GM13977 (cell line): ENCODE data around the gene CECR2.

ENCODE experiments used
- DNase-seq: peaks from one replicate; pipeline ENCODE4 v3.0.0; 2012; ENCODE audit warnings: low spot score
- CTCF ChIP-seq: IDR thresholded peaks from 2 replicates; pipeline ENCODE4 v1.5.1; 2012; ENCODE audit warnings: mild to moderate bottlenecking, control low read depth; ENCODE audit not compliant: insufficient read depth; ENCODE audit errors: extremely low read depth, missing control alignments
- in situ Hi-C: fragments of 300-500 bp; cut with MboI; formaldehyde crosslinking; loops from one replicate; pipeline ENCODE4 v1.12.0; 2022; ENCODE audit warnings: low sequenced_read_pairs, low pct_unique_long_range_greater_than_20kb, mixed read lengths, inconsistent platforms; ENCODE audit not compliant: unreplicated experiment

Gene CECR2

DNA sequence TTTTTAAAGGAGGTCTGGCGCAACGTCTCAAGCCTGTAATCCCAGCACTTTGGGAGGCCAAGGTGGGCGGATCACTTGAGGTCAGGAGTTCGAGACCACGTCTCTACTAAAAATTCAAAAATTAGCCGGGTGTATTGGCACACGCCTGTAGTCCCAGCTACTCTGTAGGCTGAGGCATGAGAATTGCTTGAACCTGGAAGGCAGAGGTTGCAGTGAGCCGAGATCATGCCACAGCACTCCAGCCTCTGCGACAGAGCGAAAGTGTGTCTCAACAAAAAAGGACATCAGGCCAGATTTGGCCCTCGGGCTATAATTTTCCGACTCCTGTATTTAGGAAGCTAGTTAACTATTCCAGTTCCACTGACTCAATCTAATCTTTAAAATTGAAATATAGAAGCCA is 115.3 kb downstream of the CECR2 start:
- no peak for TF ChIP-seq CTCF
- in situ Hi-C loops, result loop anchor here (25.0 kb wide), 1 partner anchor 297 kb away; no protein-coding TSS in a partner anchor
- DNase-seq, result no peak

DNA sequence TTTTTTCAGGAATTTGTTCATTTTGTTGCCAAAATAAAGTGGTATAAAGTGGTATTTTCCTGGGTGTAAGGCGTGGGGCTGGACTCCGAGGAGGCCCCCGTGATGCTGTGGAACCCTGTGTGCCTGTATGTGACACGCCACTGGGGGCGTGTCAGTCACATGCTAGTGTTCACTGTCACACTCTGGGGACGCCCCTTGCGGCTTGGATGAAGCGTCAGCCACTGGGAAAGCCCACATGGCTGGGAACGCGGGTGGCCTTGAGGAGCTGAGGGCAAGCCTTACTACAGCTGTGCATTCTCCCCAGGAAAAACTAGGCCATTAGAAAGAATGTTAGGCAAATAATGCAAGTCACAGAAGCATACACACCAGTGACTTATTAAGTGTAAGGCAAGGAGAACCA is 117.1 kb downstream of the CECR2 start:
- TF ChIP-seq CTCF, result no peak
- DNase-seq, result no peak
- in situ Hi-C loops, result loop anchor here (25.0 kb wide), 1 partner anchor 299 kb away; no protein-coding TSS in a partner anchor

DNA sequence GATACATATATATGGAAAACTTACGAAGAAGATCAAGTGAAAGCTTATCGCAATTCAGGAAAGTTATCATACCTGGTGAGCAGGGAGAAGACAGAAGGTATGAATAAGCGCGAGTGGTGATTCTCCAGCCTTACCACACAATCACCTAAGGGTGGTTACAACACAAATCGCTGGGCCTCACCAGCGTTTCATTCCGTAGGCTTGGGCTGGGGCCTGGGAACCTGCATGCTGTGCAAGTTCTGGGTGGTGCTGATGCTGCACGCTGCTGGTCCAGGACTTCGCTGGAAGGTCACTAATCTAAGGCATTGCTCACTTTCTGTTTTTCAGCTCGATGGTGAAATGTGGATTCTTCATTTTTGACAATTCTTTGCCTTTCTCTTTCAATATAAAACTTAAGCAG is 117.5 kb downstream of the CECR2 start:
- in situ Hi-C loops, result loop anchor here (25.0 kb wide), 1 partner anchor 299 kb away; no protein-coding TSS in a partner anchor
- no peak for TF ChIP-seq CTCF
- DNase-seq, result no peak

DNA sequence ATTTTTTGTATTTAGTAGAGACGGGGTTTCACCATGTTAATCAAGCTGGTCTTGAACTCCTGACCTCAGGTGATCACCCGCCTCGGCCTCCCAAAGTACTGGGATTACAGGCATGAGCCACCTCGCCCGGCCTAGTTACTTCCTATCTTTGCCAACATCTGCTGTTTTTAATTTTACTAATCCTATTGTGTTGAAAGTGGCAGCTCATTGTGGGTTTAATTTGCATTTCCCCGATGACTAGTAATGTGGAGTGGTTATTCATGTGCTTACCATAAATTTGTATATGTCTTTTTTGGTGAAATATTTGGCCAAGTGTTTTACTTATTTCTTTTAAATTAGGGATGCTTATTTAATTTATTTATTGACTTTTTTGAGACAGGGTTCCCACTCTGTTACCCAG is 119.8 kb downstream of the CECR2 start:
- DNase-seq, result no peak
- TF ChIP-seq CTCF, result no peak
- in situ Hi-C loops, result loop anchor here (25.0 kb wide), 1 partner anchor 302 kb away; no protein-coding TSS in a partner anchor

DNA sequence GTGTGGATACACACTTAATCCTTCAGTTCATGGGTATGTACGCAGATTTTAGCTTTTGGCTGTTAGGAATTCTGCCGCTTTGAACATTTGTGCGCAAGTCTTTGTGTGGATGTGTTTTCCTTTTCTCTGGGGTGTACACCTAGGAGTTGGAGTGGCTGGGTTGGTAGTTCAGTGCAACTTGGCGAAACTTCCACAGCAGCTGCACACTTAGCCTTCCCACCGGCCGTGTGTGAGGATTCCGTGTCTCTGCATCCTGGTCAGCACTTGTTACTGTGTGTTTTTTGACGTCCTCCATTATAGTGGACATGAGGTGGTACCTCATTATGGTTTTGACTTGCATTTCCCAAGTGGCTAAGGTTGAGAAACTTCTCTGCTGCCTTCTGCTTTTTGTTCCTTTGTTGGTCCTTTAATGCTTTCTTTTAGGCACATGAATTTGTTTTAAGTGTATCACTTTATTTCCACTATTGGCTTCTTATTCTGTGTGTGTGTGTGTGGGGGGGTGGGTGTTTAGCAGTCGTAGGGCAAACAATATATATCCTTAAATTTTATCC is 121.9 kb downstream of the CECR2 start:
- in situ Hi-C loops, result loop anchor here (25.0 kb wide), 1 partner anchor 304 kb away; no protein-coding TSS in a partner anchor
- no peak for TF ChIP-seq CTCF
- no peak for DNase-seq

DNA sequence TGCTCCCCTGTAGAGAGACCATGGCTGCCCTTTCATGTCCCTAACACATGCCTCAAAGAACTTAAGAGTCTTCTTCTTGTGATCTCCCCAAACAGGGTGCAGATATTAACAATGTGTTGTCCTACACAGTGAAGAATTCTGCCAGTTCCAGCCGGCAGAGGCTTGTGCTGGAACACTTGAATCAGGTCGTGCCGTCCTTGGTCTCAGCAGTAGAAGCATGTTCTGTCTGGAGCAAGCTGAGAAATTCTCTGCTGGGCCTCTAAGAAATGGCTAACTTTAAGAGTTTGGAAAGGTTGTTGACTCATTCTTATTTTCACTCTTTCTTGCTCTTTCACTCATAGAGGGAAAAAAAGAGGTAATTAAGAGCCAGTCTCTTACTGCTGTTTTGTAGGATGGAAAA is 123.0 kb downstream of the CECR2 start:
- TF ChIP-seq CTCF, result no peak
- in situ Hi-C loops, result loop anchor here (25.0 kb wide), 1 partner anchor 305 kb away; no protein-coding TSS in a partner anchor

More for the DNA sequence above, 123.0 kb downstream of the CECR2 start:
- no peak for DNase-seq
